ENCODE data around the gene ARID1B. TPM values are rescaled to one million over a fixed set of nuclear protein-coding genes. Genes with fewer than 3 reads are reported as not detected.

Gene ARID1B
- total and polyA plus RNA-seq, 10 of the 15 experiments (the other 5 are each of a cell fraction or from before 2014, with no cell fraction given): 24.7 to 133 (median 54.6) TPM

DNA sequence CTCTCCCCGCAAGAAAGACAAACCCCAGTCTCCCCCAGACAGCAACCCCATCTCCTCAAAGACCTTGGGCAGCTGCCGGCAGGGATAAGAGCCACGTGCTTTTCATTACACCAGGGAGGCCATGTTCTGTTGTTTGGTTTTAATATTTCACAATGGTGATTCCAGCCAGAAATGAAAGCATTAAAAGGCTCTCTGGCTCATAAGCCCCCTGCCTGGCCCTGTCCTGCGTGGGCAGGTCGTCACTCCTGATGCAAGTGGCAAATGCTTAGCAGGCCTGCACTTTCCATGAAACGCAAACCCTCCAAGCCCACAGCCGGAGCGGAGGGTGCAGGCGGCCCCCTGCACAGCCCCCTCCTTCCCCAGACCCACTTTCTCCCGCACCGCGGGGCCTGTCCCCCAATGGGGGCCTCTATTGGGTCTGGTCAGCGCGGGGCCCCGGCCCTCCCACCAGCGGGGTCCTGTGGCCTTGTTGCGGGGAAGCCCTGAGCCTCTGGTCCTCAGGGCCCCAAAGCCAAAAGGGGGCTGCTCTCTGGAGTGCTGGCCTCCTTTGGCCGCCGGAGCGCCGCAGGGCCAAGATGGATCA lies 469.0 kb downstream of the ARID1B start:
- POLR2A ChIA-PET: no interaction called here
- Histone ChIP-seq H3K4me3 (no peak overlapping the region), H3K4me1 (ENCODE audit: control insufficient read depth, insufficient read depth, low read length) (no peaks in the 10 kb centered on the region), H3K36me3 (ENCODE audit: control insufficient read depth in 2 of 2, insufficient read depth in 2 of 2, low read length in 1 of 2) (no peaks in the 10 kb centered on the region), H4K20me1 (ENCODE audit: control insufficient read depth, insufficient read depth) (no peaks in the 10 kb centered on the region), H3K4me2 (ENCODE audit: control insufficient read depth, insufficient read depth) (no peak overlapping the region), H3K27ac (ENCODE audit: control insufficient read depth, insufficient read depth) (no peak overlapping the region), H3K27me3 (replicated peaks in 1 of 2; ENCODE audit: control insufficient read depth in 2 of 2, insufficient read depth in 2 of 2, low read length in 1 of 2) (peaks cover 0 to 2% of the 10 kb centered on the region in 2 experiments; a peak in 2 of 4 replicates), H3K79me2 (ENCODE audit: control insufficient read depth, insufficient read depth, low read length) (no peaks in the 10 kb centered on the region), H3K9ac (ENCODE audit: control insufficient read depth, insufficient read depth, low read length) (no peak overlapping the region), H2AFZ (ENCODE audit: control insufficient read depth, low read depth, low read length) (no peak overlapping the region), H3K9me3 (replicated peaks; ENCODE audit: control insufficient read depth, insufficient read depth, low read length) (no peaks in the 10 kb centered on the region; the same call in 1 of the 3 replicates)
- WGBS (ENCODE audit: insufficient coverage, insufficient replicate concordance, low lambda C conversion rate, missing lambda C conversion rate): 73% methylated on average over 17 of the region's 21 CpGs
- BruUV-seq (replicated peaks): no TSS peak
- DNase-seq (ENCODE audit: low read depth, low spot score) (no peak), FAIRE-seq (no peak), ATAC-seq (no peak)
- in situ Hi-C loops (cut with MboI) (no loop called here), intact Hi-C loops (cut with micrococcal nuclease; ENCODE audit: unreplicated experiment) (no loop called here)
- RAD21 ChIA-PET (ENCODE audit: unreplicated experiment): no interaction called here
- TF ChIP-seq, protein P1, sequence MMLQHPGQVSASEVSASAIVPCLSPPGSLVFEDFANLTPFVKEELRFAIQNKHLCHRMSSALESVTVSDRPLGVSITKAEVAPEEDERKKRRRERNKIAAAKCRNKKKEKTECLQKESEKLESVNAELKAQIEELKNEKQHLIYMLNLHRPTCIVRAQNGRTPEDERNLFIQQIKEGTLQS (IDR thresholded peaks at IDR 0.05; ENCODE audit: borderline replicate concordance, extremely low read depth, low read depth, low read length): no peak
- TF ChIP-seq CHD1 (IDR thresholded peaks at IDR 0.05; ENCODE audit: low read depth, low read length) (no peak), RUNX3 (IDR thresholded peaks at IDR 0.05; ENCODE audit: low read length) (no peak), TARDBP (IDR thresholded peaks at IDR 0.05; ENCODE audit: borderline replicate concordance) (no peak), TBL1XR1 (IDR thresholded peaks at IDR 0.05; ENCODE audit: low read depth, low read length) (no peak), POLR2AphosphoS2 (IDR thresholded peaks at IDR 0.05; ENCODE audit: low read depth, low read length) (no peak), HDGF (IDR thresholded peaks at IDR 0.05) (no peak), MTA3 (IDR thresholded peaks at IDR 0.05; ENCODE audit: borderline replicate concordance, low read length) (no peak)
- TF ChIP-seq, protein P2, sequence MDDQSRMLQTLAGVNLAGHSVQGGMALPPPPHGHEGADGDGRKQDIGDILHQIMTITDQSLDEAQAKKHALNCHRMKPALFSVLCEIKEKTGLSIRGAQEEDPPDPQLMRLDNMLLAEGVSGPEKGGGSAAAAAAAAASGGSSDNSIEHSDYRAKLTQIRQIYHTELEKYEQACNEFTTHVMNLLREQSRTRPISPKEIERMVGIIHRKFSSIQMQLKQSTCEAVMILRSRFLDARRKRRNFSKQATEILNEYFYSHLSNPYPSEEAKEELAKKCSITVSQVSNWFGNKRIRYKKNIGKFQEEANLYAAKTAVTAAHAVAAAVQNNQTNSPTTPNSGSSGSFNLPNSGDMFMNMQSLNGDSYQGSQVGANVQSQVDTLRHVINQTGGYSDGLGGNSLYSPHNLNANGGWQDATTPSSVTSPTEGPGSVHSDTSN (IDR thresholded peaks at IDR 0.05; ENCODE audit: insufficient replicate concordance, low read depth, low read length): no peak
- TF ChIP-seq, protein P3, sequence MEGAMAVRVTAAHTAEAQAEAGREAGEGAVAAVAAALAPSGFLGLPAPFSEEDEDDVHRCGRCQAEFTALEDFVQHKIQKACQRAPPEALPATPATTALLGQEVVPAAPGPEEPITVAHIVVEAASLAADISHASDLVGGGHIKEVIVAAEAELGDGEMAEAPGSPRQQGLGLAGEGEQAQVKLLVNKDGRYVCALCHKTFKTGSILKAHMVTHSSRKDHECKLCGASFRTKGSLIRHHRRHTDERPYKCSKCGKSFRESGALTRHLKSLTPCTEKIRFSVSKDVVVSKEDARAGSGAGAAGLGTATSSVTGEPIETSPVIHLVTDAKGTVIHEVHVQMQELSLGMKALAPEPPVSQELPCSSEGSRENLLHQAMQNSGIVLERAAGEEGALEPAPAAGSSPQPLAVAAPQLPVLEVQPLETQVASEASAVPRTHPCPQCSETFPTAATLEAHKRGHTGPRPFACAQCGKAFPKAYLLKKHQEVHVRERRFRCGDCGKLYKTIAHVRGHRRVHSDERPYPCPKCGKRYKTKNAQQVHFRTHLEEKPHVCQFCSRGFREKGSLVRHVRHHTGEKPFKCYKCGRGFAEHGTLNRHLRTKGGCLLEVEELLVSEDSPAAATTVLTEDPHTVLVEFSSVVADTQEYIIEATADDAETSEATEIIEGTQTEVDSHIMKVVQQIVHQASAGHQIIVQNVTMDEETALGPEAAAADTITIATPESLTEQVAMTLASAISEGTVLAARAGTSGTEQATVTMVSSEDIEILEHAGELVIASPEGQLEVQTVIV (IDR thresholded peaks at IDR 0.05; ENCODE audit: borderline replicate concordance, partially characterized antibody): no peak
- TF ChIP-seq, protein P4, sequence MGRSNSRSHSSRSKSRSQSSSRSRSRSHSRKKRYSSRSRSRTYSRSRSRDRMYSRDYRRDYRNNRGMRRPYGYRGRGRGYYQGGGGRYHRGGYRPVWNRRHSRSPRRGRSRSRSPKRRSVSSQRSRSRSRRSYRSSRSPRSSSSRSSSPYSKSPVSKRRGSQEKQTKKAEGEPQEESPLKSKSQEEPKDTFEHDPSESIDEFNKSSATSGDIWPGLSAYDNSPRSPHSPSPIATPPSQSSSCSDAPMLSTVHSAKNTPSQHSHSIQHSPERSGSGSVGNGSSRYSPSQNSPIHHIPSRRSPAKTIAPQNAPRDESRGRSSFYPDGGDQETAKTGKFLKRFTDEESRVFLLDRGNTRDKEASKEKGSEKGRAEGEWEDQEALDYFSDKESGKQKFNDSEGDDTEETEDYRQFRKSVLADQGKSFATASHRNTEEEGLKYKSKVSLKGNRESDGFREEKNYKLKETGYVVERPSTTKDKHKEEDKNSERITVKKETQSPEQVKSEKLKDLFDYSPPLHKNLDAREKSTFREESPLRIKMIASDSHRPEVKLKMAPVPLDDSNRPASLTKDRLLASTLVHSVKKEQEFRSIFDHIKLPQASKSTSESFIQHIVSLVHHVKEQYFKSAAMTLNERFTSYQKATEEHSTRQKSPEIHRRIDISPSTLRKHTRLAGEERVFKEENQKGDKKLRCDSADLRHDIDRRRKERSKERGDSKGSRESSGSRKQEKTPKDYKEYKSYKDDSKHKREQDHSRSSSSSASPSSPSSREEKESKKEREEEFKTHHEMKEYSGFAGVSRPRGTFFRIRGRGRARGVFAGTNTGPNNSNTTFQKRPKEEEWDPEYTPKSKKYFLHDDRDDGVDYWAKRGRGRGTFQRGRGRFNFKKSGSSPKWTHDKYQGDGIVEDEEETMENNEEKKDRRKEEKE (IDR thresholded peaks at IDR 0.05): no peak
- TF ChIP-seq, protein P5, sequence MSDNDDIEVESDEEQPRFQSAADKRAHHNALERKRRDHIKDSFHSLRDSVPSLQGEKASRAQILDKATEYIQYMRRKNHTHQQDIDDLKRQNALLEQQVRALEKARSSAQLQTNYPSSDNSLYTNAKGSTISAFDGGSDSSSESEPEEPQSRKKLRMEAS (IDR thresholded peaks at IDR 0.05; ENCODE audit: low read depth, low read length): no peak
- SMC1A ChIA-PET (ENCODE audit: uncharacterized antibody, unreplicated experiment): no interaction called here
- CTCF ChIA-PET: no interaction called here

Measured in GM12878 (cell line).